HCT116 (cell line): ENCODE results near the gene DUSP2.

ENCODE experiments used
- ATF3 ChIP-seq: IDR thresholded peaks from 2 replicates; pipeline ENCODE4 v1.6.1; 2012
- CEBPB ChIP-seq: IDR thresholded peaks from 2 replicates; pipeline ENCODE4 v1.6.1; 2012; ENCODE audit warnings: low read depth
- CTCF ChIP-seq, 3 experiments: fragments of 200-600 bp in 1 of 3; sonication (generic) in 1 of 3; IDR thresholded peaks in 2 of 3; conservative IDR thresholded peaks in 1 of 3; 2 replicates each; pipeline ENCODE4 v1.5.1; 2012 to 2017; ENCODE audit warnings: low read depth in 2 of 3, low read length in 2 of 3, antibody characterized with exemption in 1 of 3, borderline replicate concordance in 1 of 3, control low read depth in 1 of 3, mild to moderate bottlenecking in 1 of 3, mixed read lengths in 1 of 3, mixed run types in 1 of 3, moderate library complexity in 1 of 3; ENCODE audit not compliant: insufficient read depth in 1 of 3
- EZH2 ChIP-seq: fragments of 200-600 bp; sonication (generic); IDR thresholded peaks from 2 replicates; pipeline ENCODE4 v1.6.1; 2017; ENCODE audit warnings: antibody characterized with exemption, mixed run types
- JUND ChIP-seq: IDR thresholded peaks from 2 replicates; pipeline ENCODE4 v1.6.1; 2012
- POLR2A ChIP-seq: IDR thresholded peaks from 2 replicates; pipeline ENCODE4 v1.7.0; 2011; ENCODE audit warnings: borderline replicate concordance; ENCODE audit not compliant: insufficient read depth, insufficient read length; ENCODE audit errors: extremely low read depth
- POLR2AphosphoS5 ChIP-seq: IDR thresholded peaks from 2 replicates; pipeline ENCODE4 v1.6.1; 2011; ENCODE audit warnings: mild to moderate bottlenecking, low read depth, low read length, moderate library complexity
- REST ChIP-seq: IDR thresholded peaks from 2 replicates; pipeline ENCODE4 v1.6.1; 2012; ENCODE audit warnings: low read depth
- ZBTB33 ChIP-seq: IDR thresholded peaks from 2 replicates; pipeline ENCODE4 v1.6.1; 2011; ENCODE audit warnings: mild to moderate bottlenecking, low read length, moderate library complexity; ENCODE audit not compliant: insufficient replicate concordance; ENCODE audit errors: extremely low read depth
- ZNF274 ChIP-seq: fragments of 200-500 bp; sonication (Bioruptor generic); IDR thresholded peaks from 2 replicates; pipeline ENCODE4 v1.6.1; 2014; ENCODE audit warnings: mild to moderate bottlenecking, low read depth, low read length, inconsistent platforms
- TF ChIP-seq, protein P1 (sequence below): IDR thresholded peaks from 2 replicates; pipeline ENCODE4 v1.6.1; 2012

DNA sequence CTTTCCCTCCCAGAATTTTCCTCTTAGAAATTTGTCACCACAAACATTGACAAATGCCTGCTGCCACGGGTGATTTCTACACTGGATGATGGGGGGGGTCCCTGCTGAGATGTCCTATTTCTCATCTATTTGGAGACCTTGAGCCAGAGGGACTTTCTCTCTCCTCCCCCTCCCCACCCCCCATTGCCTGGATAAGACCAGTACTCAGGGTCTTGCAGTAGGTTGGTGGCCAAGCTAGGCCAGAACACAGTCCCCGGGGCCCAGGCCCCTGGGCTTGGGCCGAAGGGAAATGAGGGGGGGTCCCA is 560 bp upstream of the DUSP2 start:
- TF ChIP-seq CTCF (IDR thresholded peaks at IDR 0.05 in 2 of 3, conservative IDR thresholded peaks at IDR 0.05 in 1 of 3; ENCODE audit: borderline replicate concordance in 1 of 3, insufficient read depth in 1 of 3, low read depth in 2 of 3, low read length in 2 of 3): no peak
- no peak for TF ChIP-seq REST
- no peak for TF ChIP-seq POLR2AphosphoS5
- TF ChIP-seq EZH2: no peak
- no peak for TF ChIP-seq POLR2A
- TF ChIP-seq ZNF274: no peak
- TF ChIP-seq JUND: no peak
- no peak for TF ChIP-seq CEBPB
- TF ChIP-seq ATF3: no peak
- TF ChIP-seq, protein P1, sequence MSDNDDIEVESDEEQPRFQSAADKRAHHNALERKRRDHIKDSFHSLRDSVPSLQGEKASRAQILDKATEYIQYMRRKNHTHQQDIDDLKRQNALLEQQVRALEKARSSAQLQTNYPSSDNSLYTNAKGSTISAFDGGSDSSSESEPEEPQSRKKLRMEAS: no peak
- no peak for TF ChIP-seq ZBTB33
